ENCODE data around the gene FXYD3.

- TF ChIP-seq POLR2A (IDR thresholded peaks at IDR 0.05; ENCODE audit: extremely low read depth, insufficient read length): no peak
- no peak for TF ChIP-seq MYC (IDR thresholded peaks at IDR 0.05; ENCODE audit: low read depth, low read length)
- TF ChIP-seq CTCF (IDR thresholded peaks at IDR 0.05; ENCODE audit: low read depth, low read length): no peak
- TF ChIP-seq MAX (IDR thresholded peaks at IDR 0.05; ENCODE audit: low read depth, low read length): no peak
Measured at GRCh38 chr19:35076657-35077056, 39.0 kb upstream of the FXYD3 start.
